GM23338 (cell line): Measurements from ENCODE around the gene RANGRF. TPM values are rescaled to one million over a fixed set of nuclear protein-coding genes. Genes with fewer than 3 reads are reported as not detected.

ENCODE experiments used
- ATAC-seq: fragments of 200-7000 bp; cut with Tn5 transposase; 3 replicates; pipeline ENCODE4 v1.9.1; 2020
- DNase-seq: peaks from one replicate; pipeline ENCODE4 v3.0.0-alpha.2; 2015; ENCODE audit warnings: low spot score
- H2AFZ ChIP-seq: fragments of 200-600 bp; sonication (generic); 2 replicates; pipeline ENCODE4 v1.8.0; 2016; ENCODE audit warnings: antibody characterized with exemption, mild to moderate bottlenecking, moderate library complexity
- H3F3A ChIP-seq: fragments of 200-600 bp; sonication (generic); replicated peaks from 2 replicates; pipeline ENCODE4 v1.8.0; 2017; ENCODE audit warnings: antibody characterized with exemption, mixed run types, low read depth
- H3K27ac ChIP-seq: fragments of 200-600 bp; sonication (generic); 2 replicates; pipeline ENCODE4 v1.6.1; 2016; ENCODE audit warnings: low read depth
- H3K27me3 ChIP-seq: fragments of 200-600 bp; sonication (generic); 2 replicates; pipeline ENCODE4 v1.8.0; 2016; ENCODE audit warnings: mild to moderate bottlenecking, mixed run types, moderate library complexity; ENCODE audit not compliant: insufficient read depth
- H3K36me3 ChIP-seq: fragments of 200-600 bp; sonication (generic); 2 replicates; pipeline ENCODE4 v1.8.0; 2016; ENCODE audit warnings: mild to moderate bottlenecking; ENCODE audit not compliant: insufficient read depth
- H3K4me1 ChIP-seq: fragments of 200-600 bp; sonication (generic); 2 replicates; pipeline ENCODE4 v1.8.0; 2016; ENCODE audit warnings: mild to moderate bottlenecking, moderate library complexity; ENCODE audit not compliant: insufficient read depth
- H3K4me2 ChIP-seq: fragments of 200-600 bp; sonication (generic); 2 replicates; pipeline ENCODE4 v1.7.1; 2017; ENCODE audit warnings: mixed run types
- H3K4me3 ChIP-seq: fragments of 200-600 bp; sonication (generic); 2 replicates; pipeline ENCODE4 v1.6.1; 2016; ENCODE audit warnings: mixed run types
- H3K79me2 ChIP-seq: fragments of 200-600 bp; sonication (generic); replicated peaks from 2 replicates; pipeline ENCODE4 v1.8.0; 2017; ENCODE audit warnings: mild to moderate bottlenecking; ENCODE audit not compliant: insufficient read depth
- H3K9me2 ChIP-seq: fragments of 200-600 bp; sonication (generic); 2 replicates; pipeline ENCODE4 v1.8.0; 2017; ENCODE audit not compliant: insufficient read depth
- H4K20me1 ChIP-seq: fragments of 200-600 bp; sonication (generic); replicated peaks from 2 replicates; pipeline ENCODE4 v1.8.0; 2017; ENCODE audit warnings: mild to moderate bottlenecking; ENCODE audit not compliant: insufficient read depth
- H3K27ac Mint-ChIP-seq: 2 replicates; pipeline ENCODE4 v1.8.0; 2020; ENCODE audit warnings: inconsistent platforms, mild to moderate bottlenecking, moderate library complexity, mixed read lengths
- H3K27me3 Mint-ChIP-seq: 3 replicates; pipeline ENCODE4 v1.8.0; 2022; ENCODE audit warnings: low read depth, mild to moderate bottlenecking, moderate library complexity, mixed read lengths, inconsistent platforms; ENCODE audit not compliant: insufficient read depth, poor library complexity
- H3K36me3 Mint-ChIP-seq: 3 replicates; pipeline ENCODE4 v1.8.0; 2021; ENCODE audit warnings: low read depth, mild to moderate bottlenecking, inconsistent platforms, moderate library complexity, mixed read lengths
- H3K4me1 Mint-ChIP-seq: 3 replicates; pipeline ENCODE4 v1.8.0; 2020; ENCODE audit warnings: mild to moderate bottlenecking, inconsistent platforms, mixed read lengths
- H3K4me3 Mint-ChIP-seq: 3 replicates; pipeline ENCODE4 v1.8.0; 2021; ENCODE audit warnings: moderate library complexity, mild to moderate bottlenecking, inconsistent platforms, mixed read lengths
- H3K9me3 Mint-ChIP-seq: 3 replicates; pipeline ENCODE4 v1.8.0; 2020; ENCODE audit warnings: moderate library complexity, mild to moderate bottlenecking, inconsistent platforms, mixed read lengths
- CREB1 ChIP-seq: fragments of 250-450 bp; sonication (Bioruptor Pico); IDR thresholded peaks from 2 replicates; pipeline ENCODE4 v1.5.0; 2020; ENCODE audit warnings: low read depth, mild to moderate bottlenecking, moderate library complexity
- CTCF ChIP-seq, 2 experiments: fragments of 200-600 bp in 1 of 2; sonication (generic) in 1 of 2; conservative IDR thresholded peaks; 2 replicates each; pipeline versions ENCODE4 v1.5.1 to v1.6.1; 2016 to 2017; ENCODE audit warnings: antibody characterized with exemption in 2 of 2, low read depth in 2 of 2, mild to moderate bottlenecking in 2 of 2, moderate library complexity in 1 of 2
- ETS1 ChIP-seq: IDR thresholded peaks from 2 replicates; pipeline ENCODE4 v1.6.1; 2016; ENCODE audit warnings: antibody characterized with exemption
- EZH2 ChIP-seq: fragments of 200-600 bp; sonication (generic); IDR thresholded peaks from one replicate; pipeline ENCODE4 v1.8.0; 2017; ENCODE audit warnings: antibody characterized with exemption, mild to moderate bottlenecking, low read depth; ENCODE audit not compliant: unreplicated experiment
- EZH2phosphoT487 ChIP-seq: fragments of 200-600 bp; sonication (generic); IDR thresholded peaks from one replicate; pipeline ENCODE4 v1.8.1; 2018; ENCODE audit warnings: antibody characterized with exemption; ENCODE audit not compliant: unreplicated experiment
- JUNB ChIP-seq: IDR thresholded peaks from one replicate; pipeline ENCODE4 v1.6.1; 2016; ENCODE audit warnings: antibody characterized with exemption; ENCODE audit not compliant: unreplicated experiment
- NANOG ChIP-seq: IDR thresholded peaks from 2 replicates; pipeline ENCODE4 v1.6.1; 2016; ENCODE audit warnings: antibody characterized with exemption, borderline replicate concordance
- POLR2AphosphoS5 ChIP-seq: IDR thresholded peaks from 2 replicates; pipeline ENCODE4 v1.6.1; 2016; ENCODE audit warnings: antibody characterized with exemption, low read depth
- STAT1 ChIP-seq: IDR thresholded peaks from one replicate; pipeline ENCODE4 v1.6.1; 2016; ENCODE audit warnings: antibody characterized with exemption; ENCODE audit not compliant: unreplicated experiment
- ZNF114 ChIP-seq: fragments of 250-450 bp; sonication (Bioruptor Pico); IDR thresholded peaks from 2 replicates; pipeline ENCODE4 v1.5.0; 2020; ENCODE audit warnings: mild to moderate bottlenecking, moderate library complexity
- ZNF331 ChIP-seq: fragments of 250-450 bp; sonication (Bioruptor Pico); IDR thresholded peaks from 2 replicates; pipeline ENCODE4 v1.5.0; 2020; ENCODE audit warnings: low read depth, mild to moderate bottlenecking, moderate library complexity
- polyA plus RNA-seq: library from polyadenylated mRNA; unstranded; fragments of >200 nt; fragmentation: Nextera tagmentation; extraction: Ambion mirVana; gene quantifications from 2 replicates; pipeline ENCODE4 v1.2.1, GENCODE V29; 2016
- total RNA-seq: library from RNA; depleted of rRNA; stranded (reverse); fragments of >200 nt; shearing (Covaris generic); gene quantifications from 2 replicates; pipeline ENCODE4 v1.2.3, GENCODE V29; 2014
- TF ChIP-seq, protein P1 (sequence below): fragments of 250-450 bp; sonication (Bioruptor Pico); IDR thresholded peaks from 2 replicates; pipeline ENCODE4 v1.5.0; 2020; ENCODE audit warnings: mild to moderate bottlenecking, moderate library complexity
- TF ChIP-seq, protein P2 (sequence below): IDR thresholded peaks from one replicate; pipeline ENCODE4 v1.6.1; 2018; ENCODE audit warnings: antibody characterized with exemption; ENCODE audit not compliant: unreplicated experiment

The RANGRF gene
- total and polyA plus RNA-seq, 2 experiments from 2014 or later, result 11.2 to 52.4 TPM

GRCh38 chr17:8333281-8333680 is 44.8 kb downstream of the RANGRF start:
- H3K9me2 ChIP-seq, result no peaks in the 10 kb centered on the region
- TF ChIP-seq ZNF331 (no peak), POLR2AphosphoS5 (no peak), ZNF114 (CRISPR knock-in tag) (no peak), STAT1 (no peak), ETS1 (no peak), EZH2phosphoT487 (no peak), NANOG (no peak), JUNB (no peak), CREB1 (CRISPR knock-in tag) (no peak), EZH2 (no peak), CTCF (conservative IDR thresholded peaks at IDR 0.05; ENCODE audit: low read depth in 2 of 2) (no peak)
- TF ChIP-seq, protein P1, sequence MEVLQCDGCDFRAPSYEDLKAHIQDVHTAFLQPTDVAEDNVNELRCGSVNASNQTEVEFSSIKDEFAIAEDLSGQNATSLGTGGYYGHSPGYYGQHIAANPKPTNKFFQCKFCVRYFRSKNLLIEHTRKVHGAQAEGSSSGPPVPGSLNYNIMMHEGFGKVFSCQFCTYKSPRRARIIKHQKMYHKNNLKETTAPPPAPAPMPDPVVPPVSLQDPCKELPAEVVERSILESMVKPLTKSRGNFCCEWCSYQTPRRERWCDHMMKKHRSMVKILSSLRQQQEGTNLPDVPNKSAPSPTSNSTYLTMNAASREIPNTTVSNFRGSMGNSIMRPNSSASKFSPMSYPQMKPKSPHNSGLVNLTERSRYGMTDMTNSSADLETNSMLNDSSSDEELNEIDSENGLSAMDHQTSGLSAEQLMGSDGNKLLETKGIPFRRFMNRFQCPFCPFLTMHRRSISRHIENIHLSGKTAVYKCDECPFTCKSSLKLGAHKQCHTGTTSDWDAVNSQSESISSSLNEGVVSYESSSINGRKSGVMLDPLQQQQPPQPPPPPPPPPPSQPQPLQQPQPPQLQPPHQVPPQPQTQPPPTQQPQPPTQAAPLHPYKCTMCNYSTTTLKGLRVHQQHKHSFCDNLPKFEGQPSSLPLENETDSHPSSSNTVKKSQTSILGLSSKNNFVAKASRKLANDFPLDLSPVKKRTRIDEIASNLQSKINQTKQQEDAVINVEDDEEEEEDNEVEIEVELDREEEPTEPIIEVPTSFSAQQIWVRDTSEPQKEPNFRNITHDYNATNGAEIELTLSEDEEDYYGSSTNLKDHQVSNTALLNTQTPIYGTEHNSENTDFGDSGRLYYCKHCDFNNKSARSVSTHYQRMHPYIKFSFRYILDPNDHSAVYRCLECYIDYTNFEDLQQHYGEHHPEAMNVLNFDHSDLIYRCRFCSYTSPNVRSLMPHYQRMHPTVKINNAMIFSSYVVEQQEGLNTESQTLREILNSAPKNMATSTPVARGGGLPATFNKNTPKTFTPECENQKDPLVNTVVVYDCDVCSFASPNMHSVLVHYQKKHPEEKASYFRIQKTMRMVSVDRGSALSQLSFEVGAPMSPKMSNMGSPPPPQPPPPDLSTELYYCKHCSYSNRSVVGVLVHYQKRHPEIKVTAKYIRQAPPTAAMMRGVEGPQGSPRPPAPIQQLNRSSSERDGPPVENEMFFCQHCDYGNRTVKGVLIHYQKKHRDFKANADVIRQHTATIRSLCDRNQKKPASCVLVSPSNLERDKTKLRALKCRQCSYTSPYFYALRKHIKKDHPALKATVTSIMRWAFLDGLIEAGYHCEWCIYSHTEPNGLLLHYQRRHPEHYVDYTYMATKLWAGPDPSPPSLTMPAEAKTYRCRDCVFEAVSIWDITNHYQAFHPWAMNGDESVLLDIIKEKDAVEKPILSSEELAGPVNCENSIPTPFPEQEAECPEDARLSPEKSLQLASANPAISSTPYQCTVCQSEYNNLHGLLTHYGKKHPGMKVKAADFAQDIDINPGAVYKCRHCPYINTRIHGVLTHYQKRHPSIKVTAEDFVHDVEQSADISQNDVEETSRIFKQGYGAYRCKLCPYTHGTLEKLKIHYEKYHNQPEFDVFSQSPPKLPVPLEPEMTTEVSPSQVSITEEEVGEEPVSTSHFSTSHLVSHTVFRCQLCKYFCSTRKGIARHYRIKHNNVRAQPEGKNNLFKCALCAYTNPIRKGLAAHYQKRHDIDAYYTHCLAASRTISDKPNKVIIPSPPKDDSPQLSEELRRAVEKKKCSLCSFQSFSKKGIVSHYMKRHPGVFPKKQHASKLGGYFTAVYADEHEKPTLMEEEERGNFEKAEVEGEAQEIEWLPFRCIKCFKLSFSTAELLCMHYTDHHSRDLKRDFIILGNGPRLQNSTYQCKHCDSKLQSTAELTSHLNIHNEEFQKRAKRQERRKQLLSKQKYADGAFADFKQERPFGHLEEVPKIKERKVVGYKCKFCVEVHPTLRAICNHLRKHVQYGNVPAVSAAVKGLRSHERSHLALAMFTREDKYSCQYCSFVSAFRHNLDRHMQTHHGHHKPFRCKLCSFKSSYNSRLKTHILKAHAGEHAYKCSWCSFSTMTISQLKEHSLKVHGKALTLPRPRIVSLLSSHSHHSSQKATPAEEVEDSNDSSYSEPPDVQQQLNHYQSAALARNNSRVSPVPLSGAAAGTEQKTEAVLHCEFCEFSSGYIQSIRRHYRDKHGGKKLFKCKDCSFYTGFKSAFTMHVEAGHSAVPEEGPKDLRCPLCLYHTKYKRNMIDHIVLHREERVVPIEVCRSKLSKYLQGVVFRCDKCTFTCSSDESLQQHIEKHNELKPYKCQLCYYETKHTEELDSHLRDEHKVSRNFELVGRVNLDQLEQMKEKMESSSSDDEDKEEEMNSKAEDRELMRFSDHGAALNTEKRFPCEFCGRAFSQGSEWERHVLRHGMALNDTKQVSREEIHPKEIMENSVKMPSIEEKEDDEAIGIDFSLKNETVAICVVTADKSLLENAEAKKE (CRISPR knock-in tag), result no peak
- TF ChIP-seq, protein P2, sequence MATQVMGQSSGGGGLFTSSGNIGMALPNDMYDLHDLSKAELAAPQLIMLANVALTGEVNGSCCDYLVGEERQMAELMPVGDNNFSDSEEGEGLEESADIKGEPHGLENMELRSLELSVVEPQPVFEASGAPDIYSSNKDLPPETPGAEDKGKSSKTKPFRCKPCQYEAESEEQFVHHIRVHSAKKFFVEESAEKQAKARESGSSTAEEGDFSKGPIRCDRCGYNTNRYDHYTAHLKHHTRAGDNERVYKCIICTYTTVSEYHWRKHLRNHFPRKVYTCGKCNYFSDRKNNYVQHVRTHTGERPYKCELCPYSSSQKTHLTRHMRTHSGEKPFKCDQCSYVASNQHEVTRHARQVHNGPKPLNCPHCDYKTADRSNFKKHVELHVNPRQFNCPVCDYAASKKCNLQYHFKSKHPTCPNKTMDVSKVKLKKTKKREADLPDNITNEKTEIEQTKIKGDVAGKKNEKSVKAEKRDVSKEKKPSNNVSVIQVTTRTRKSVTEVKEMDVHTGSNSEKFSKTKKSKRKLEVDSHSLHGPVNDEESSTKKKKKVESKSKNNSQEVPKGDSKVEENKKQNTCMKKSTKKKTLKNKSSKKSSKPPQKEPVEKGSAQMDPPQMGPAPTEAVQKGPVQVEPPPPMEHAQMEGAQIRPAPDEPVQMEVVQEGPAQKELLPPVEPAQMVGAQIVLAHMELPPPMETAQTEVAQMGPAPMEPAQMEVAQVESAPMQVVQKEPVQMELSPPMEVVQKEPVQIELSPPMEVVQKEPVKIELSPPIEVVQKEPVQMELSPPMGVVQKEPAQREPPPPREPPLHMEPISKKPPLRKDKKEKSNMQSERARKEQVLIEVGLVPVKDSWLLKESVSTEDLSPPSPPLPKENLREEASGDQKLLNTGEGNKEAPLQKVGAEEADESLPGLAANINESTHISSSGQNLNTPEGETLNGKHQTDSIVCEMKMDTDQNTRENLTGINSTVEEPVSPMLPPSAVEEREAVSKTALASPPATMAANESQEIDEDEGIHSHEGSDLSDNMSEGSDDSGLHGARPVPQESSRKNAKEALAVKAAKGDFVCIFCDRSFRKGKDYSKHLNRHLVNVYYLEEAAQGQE, result no peak
- ATAC-seq (no peak), DNase-seq (no peak)
- no peak overlapping the region for H3K27ac ChIP-seq
- peaks cover 7% of the 10 kb centered on the region; the same call in 1 of the 2 replicates for H3K4me1 ChIP-seq
- Mint-ChIP-seq H3K27ac (no peak overlapping the region), H3K4me1 (peaks cover 11% of the 10 kb centered on the region), H3K27me3 (peaks cover 10% of the 10 kb centered on the region), H3K4me3 (no peak overlapping the region), H3K36me3 (no peaks in the 10 kb centered on the region), H3K9me3 (no peaks in the 10 kb centered on the region; the same call in 2 of the 3 replicates)
- no peaks in the 10 kb centered on the region for H3F3A ChIP-seq
- 0 out of 2 replicates have a peak, but pooled peaks cover under 1% of the 10 kb centered on the region for H3K27me3 ChIP-seq
- H3K4me3 ChIP-seq, result no peak overlapping the region
- no peaks in the 10 kb centered on the region for H3K36me3 ChIP-seq
- no peaks in the 10 kb centered on the region for H3K79me2 ChIP-seq
- no peak overlapping the region for H2AFZ ChIP-seq
- no peak overlapping the region for H3K4me2 ChIP-seq
- no peaks in the 10 kb centered on the region for H4K20me1 ChIP-seq
